SU-DHL-6 (cell line): ENCODE results near the gene RMI1.

Experiments
- H2AFZ ChIP-seq: fragments of 200-600 bp; sonication (generic); 2 replicates; pipeline ENCODE4 v1.6.1; 2014; ENCODE audit warnings: low read depth, mild to moderate bottlenecking, moderate library complexity, mixed read lengths, antibody characterized with exemption, low read length; ENCODE audit not compliant: severe bottlenecking
- H3F3A ChIP-seq: fragments of 200-600 bp; shearing (Covaris generic); 2 replicates; pipeline ENCODE4 v1.6.0; 2016; ENCODE audit warnings: antibody characterized with exemption, mild to moderate bottlenecking; ENCODE audit not compliant: insufficient read depth
- H3K27ac ChIP-seq: fragments of 200-600 bp; sonication (generic); 2 replicates; pipeline ENCODE4 v1.5.1; 2016; ENCODE audit warnings: low read depth, mild to moderate bottlenecking, low read length, moderate library complexity, mixed read lengths
- H3K27me3 ChIP-seq: fragments of 200-600 bp; sonication (generic), shearing (Covaris generic); 2 replicates; pipeline ENCODE4 v1.6.0; 2014; ENCODE audit warnings: mild to moderate bottlenecking, low read length
- H3K36me3 ChIP-seq: fragments of 200-600 bp; sonication (generic); 2 replicates; pipeline ENCODE4 v1.6.1; 2014; ENCODE audit warnings: mild to moderate bottlenecking, low read length, mixed read lengths
- H3K4me2 ChIP-seq: fragments of 300-600, 200-600 bp; shearing (Covaris generic), sonication (generic); 2 replicates; pipeline ENCODE4 v1.6.0; 2014; ENCODE audit warnings: low read length, low read depth, mild to moderate bottlenecking; ENCODE audit not compliant: poor library complexity, severe bottlenecking
- H3K4me3 ChIP-seq: fragments of 200-600 bp; sonication (generic); 2 replicates; pipeline ENCODE4 v1.5.1; 2014; ENCODE audit warnings: antibody characterized with exemption, low read length, mild to moderate bottlenecking, mixed read lengths; ENCODE audit not compliant: insufficient read depth, poor library complexity, severe bottlenecking
- H3K79me2 ChIP-seq: fragments of 200-600 bp; sonication (generic); 2 replicates; pipeline ENCODE4 v1.6.1; 2014; ENCODE audit warnings: mild to moderate bottlenecking, low read length, moderate library complexity; ENCODE audit not compliant: insufficient read depth
- H3K9ac ChIP-seq: fragments of 200-600 bp; sonication (generic); 2 replicates; pipeline ENCODE4 v1.7.0; 2014; ENCODE audit warnings: mild to moderate bottlenecking, low read length
- H3K9me2 ChIP-seq: fragments of 200-600 bp; sonication (generic); replicated peaks from 2 replicates; pipeline ENCODE4 v1.6.1; 2014; ENCODE audit warnings: low read length; ENCODE audit not compliant: insufficient read depth
- H3K9me3 ChIP-seq: fragments of 200-600 bp; sonication (generic); 2 replicates; pipeline ENCODE4 v1.6.1; 2014; ENCODE audit warnings: low read length, mixed read lengths; ENCODE audit not compliant: insufficient read depth
- H4K20me1 ChIP-seq: fragments of 200-600 bp; sonication (generic); 2 replicates; pipeline ENCODE4 v1.6.1; 2014; ENCODE audit warnings: low read depth, mild to moderate bottlenecking, antibody characterized with exemption, low read length, moderate library complexity, mixed read lengths
- EZH2phosphoT487 ChIP-seq: fragments of 200-600 bp; sonication (generic), shearing (Covaris generic); conservative IDR thresholded peaks from 2 replicates; pipeline ENCODE4 v1.6.1; 2018; ENCODE audit warnings: mild to moderate bottlenecking, antibody characterized with exemption, low read length, moderate library complexity, mixed read lengths
- TF ChIP-seq, protein P1 (sequence below): fragments of 200-600 bp; sonication (generic); IDR thresholded peaks from one replicate; pipeline ENCODE4 v1.5.1; 2017; ENCODE audit warnings: antibody characterized with exemption, mild to moderate bottlenecking, low read length, moderate library complexity; ENCODE audit not compliant: insufficient read depth, poor library complexity, severe bottlenecking

Gene RMI1

GRCh38 chr9:83964973-83965349, 15.6 kb upstream of the RMI1 start:
- Histone ChIP-seq H3F3A (peaks cover 56% of the 10 kb centered on the region), H3K4me2 (no peak overlapping the region), H3K79me2 (no peaks in the 10 kb centered on the region), H2AFZ (no peak overlapping the region), H3K36me3 (peaks cover 20% of the 10 kb centered on the region), H4K20me1 (peaks cover 20% of the 10 kb centered on the region), H3K9ac (no peak overlapping the region), H3K9me3 (no peaks in the 10 kb centered on the region), H3K9me2 (no peaks in the 10 kb centered on the region), H3K4me3 (no peak overlapping the region), H3K27ac (peak overlapping the region; percentile 19; the same call in 1 of the 2 replicates), H3K27me3 (no peaks in the 10 kb centered on the region)
- TF ChIP-seq EZH2phosphoT487, result no peak
- TF ChIP-seq, protein P1, sequence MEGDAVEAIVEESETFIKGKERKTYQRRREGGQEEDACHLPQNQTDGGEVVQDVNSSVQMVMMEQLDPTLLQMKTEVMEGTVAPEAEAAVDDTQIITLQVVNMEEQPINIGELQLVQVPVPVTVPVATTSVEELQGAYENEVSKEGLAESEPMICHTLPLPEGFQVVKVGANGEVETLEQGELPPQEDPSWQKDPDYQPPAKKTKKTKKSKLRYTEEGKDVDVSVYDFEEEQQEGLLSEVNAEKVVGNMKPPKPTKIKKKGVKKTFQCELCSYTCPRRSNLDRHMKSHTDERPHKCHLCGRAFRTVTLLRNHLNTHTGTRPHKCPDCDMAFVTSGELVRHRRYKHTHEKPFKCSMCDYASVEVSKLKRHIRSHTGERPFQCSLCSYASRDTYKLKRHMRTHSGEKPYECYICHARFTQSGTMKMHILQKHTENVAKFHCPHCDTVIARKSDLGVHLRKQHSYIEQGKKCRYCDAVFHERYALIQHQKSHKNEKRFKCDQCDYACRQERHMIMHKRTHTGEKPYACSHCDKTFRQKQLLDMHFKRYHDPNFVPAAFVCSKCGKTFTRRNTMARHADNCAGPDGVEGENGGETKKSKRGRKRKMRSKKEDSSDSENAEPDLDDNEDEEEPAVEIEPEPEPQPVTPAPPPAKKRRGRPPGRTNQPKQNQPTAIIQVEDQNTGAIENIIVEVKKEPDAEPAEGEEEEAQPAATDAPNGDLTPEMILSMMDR, result no peak

GRCh38 chr9:83965350-83966208, 15.0 kb upstream of the RMI1 start:
- no peaks in the 10 kb centered on the region for H3K27me3 ChIP-seq
- peaks cover 25% of the 10 kb centered on the region for H4K20me1 ChIP-seq
- H3K9ac ChIP-seq, result no peak overlapping the region
- no peaks in the 10 kb centered on the region for H3K9me3 ChIP-seq
- no peaks in the 10 kb centered on the region for H3K79me2 ChIP-seq
- H3K27ac ChIP-seq, result 0 out of 2 replicates have a peak overlapping the region, but pooled peaks have one; percentile 19
- no peaks in the 10 kb centered on the region for H3K9me2 ChIP-seq
- no peak overlapping the region for H3K4me3 ChIP-seq
- peaks cover 26% of the 10 kb centered on the region for H3K36me3 ChIP-seq
- H3F3A ChIP-seq, result peaks cover 62% of the 10 kb centered on the region
- TF ChIP-seq, protein P1, result no peak
- no peak for TF ChIP-seq EZH2phosphoT487
- H2AFZ ChIP-seq, result no peak overlapping the region
- no peak overlapping the region for H3K4me2 ChIP-seq

- Histone ChIP-seq H3K9ac (no peak overlapping the region), H3F3A (peaks cover 65% of the 10 kb centered on the region), H3K27ac (no peak overlapping the region), H3K9me3 (no peaks in the 10 kb centered on the region), H3K4me2 (no peak overlapping the region), H3K4me3 (no peak overlapping the region), H3K36me3 (peaks cover 32% of the 10 kb centered on the region), H2AFZ (no peak overlapping the region), H4K20me1 (peaks cover 31% of the 10 kb centered on the region), H3K27me3 (no peaks in the 10 kb centered on the region), H3K9me2 (no peaks in the 10 kb centered on the region), H3K79me2 (peaks cover 2% of the 10 kb centered on the region; the same call in 1 of the 2 replicates)
- TF ChIP-seq, protein P1, result no peak
- TF ChIP-seq EZH2phosphoT487, result no peak
Observed at GRCh38 chr9:83966209-83966582, 14.4 kb upstream of the RMI1 start.
